ENCODE results near the gene GIMAP7. TPM values are rescaled to one million over a fixed set of nuclear protein-coding genes. Genes with fewer than 3 reads are reported as not detected.

GIMAP7 gene
- total and polyA plus RNA-seq, 2 donors (not counting 1 experiment from before 2014, with no cell fraction given), result 0.16 to 0.30 TPM

DNA sequence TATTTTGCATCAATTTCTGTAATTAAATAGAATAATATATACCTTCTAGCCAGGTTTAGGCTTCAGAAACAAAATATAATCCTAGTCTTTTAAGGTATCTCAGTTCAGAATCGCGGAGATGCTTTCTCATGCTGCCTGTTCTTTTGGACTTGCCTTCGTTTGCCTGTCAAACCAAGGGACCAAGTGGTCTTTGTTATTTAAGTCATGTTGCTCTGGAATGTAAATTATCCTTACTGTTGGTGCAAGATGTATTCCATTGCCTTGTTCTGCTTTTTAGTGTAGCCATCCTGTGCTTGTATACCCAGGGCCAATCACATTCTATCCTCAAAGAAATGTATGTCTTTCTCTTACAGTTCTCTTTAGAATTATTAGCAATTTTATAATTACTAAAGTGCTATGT, 51.5 kb downstream of the GIMAP7 start:
- Mint-ChIP-seq H3K4me1 (no peaks in the 10 kb centered on the region), H3K4me3 (no peak overlapping the region)
- CTCF ChIA-PET, result no interaction called here

DNA sequence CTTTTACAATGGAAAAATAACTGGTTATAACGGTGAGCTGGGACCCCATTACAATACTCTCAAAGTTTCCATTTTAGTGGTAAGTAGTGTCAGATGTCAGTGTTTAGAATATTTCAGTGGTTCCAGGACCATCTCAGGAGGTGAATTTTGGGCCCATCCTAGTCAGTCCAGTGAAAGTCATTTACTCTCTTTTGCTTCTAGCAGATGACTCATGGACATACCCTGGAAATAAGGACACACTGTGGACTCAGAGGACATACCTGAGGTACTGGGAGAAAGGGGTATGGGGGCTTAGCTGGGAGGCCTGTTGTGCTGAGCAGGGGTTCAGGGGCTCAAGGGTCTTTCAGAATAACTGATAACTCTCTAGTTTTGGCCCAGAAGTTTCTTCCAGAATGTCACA, 51.9 kb downstream of the GIMAP7 start:
- H3K27me3 ChIP-seq (replicated peaks in 1 of 4; ENCODE audit: control extremely low read depth in 1 of 4, control insufficient read depth in 3 of 4, insufficient read depth in 4 of 4, low read length in 3 of 4), result peaks cover 0 to 4% (median 0%) of the 10 kb centered on the region in 4 experiments
- H3K4me1 ChIP-seq (ENCODE audit: control insufficient read depth in 2 of 2, insufficient read depth in 2 of 2, low read length in 2 of 2), result no peaks in the 10 kb centered on the region
- H3K9me3 ChIP-seq (ENCODE audit: control extremely low read depth in 1 of 3, control insufficient read depth in 2 of 3, insufficient read depth in 1 of 3, low read length in 2 of 3), result peaks cover 0 to 2% (median under 1%) of the 10 kb centered on the region in 3 donors
- H2AFZ ChIP-seq (ENCODE audit: insufficient read depth, low read depth, low read length, poor library complexity, severe bottlenecking), result no peak overlapping the region
- H3K36me3 ChIP-seq (replicated peaks in 1 of 2; ENCODE audit: control extremely low read depth in 1 of 2, control insufficient read depth in 1 of 2, extremely low read depth in 1 of 2, insufficient read depth in 2 of 2, low read length in 1 of 2), result no peaks in the 10 kb centered on the region
- no peak overlapping the region for H3K9ac ChIP-seq (ENCODE audit: low read length)
- no peaks in the 10 kb centered on the region for H3K79me2 ChIP-seq (ENCODE audit: control insufficient read depth, insufficient read depth, low read length)
- TF ChIP-seq, protein P1, sequence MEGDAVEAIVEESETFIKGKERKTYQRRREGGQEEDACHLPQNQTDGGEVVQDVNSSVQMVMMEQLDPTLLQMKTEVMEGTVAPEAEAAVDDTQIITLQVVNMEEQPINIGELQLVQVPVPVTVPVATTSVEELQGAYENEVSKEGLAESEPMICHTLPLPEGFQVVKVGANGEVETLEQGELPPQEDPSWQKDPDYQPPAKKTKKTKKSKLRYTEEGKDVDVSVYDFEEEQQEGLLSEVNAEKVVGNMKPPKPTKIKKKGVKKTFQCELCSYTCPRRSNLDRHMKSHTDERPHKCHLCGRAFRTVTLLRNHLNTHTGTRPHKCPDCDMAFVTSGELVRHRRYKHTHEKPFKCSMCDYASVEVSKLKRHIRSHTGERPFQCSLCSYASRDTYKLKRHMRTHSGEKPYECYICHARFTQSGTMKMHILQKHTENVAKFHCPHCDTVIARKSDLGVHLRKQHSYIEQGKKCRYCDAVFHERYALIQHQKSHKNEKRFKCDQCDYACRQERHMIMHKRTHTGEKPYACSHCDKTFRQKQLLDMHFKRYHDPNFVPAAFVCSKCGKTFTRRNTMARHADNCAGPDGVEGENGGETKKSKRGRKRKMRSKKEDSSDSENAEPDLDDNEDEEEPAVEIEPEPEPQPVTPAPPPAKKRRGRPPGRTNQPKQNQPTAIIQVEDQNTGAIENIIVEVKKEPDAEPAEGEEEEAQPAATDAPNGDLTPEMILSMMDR (IDR thresholded peaks at IDR 0.05), result no peak
- no peak for TF ChIP-seq EZH2 (IDR thresholded peaks at IDR 0.05; ENCODE audit: borderline replicate concordance, insufficient read depth, low read depth, low read length, poor library complexity, severe bottlenecking)
- ATAC-seq (ENCODE audit: low read depth) (no peak), DNase-seq (no peak)
- Mint-ChIP-seq H3K27me3 (peaks cover 12% of the 10 kb centered on the region), H3K4me1 (no peaks in the 10 kb centered on the region), H3K4me3 (no peak overlapping the region), H3K9me3 (ENCODE audit: insufficient read depth) (peaks cover 4% of the 10 kb centered on the region), H3K27ac (no peak overlapping the region)
- H3K4me2 ChIP-seq (replicated peaks; ENCODE audit: low read depth, low read length, poor library complexity, severe bottlenecking), result no peak overlapping the region
- no peaks in the 10 kb centered on the region for H4K20me1 ChIP-seq (ENCODE audit: control insufficient read depth, insufficient read depth, low read length, poor library complexity, severe bottlenecking)
- intact Hi-C loops (cut with micrococcal nuclease), result no loop called here
- H3K4me3 ChIP-seq (ENCODE audit: control extremely low read depth in 1 of 5, extremely low read depth in 1 of 5, insufficient read depth in 1 of 5, low read depth in 2 of 5, low read length in 4 of 5), result no peak overlapping the region
- ChIA-PET CTCF (no interaction called here), POLR2A (no interaction called here)
- WGBS (ENCODE audit: insufficient coverage), result no CpG with 5 or more reads among the region's 1 CpG
- H3K27ac ChIP-seq (ENCODE audit: low read length in 2 of 2), result no peak overlapping the region

More for the DNA sequence above, 51.5 kb downstream of the GIMAP7 start:
- DNase-seq (no peak), ATAC-seq (ENCODE audit: low read depth) (no peak)
- no peak overlapping the region for H3K27ac ChIP-seq (ENCODE audit: low read length in 2 of 2)
- no peak overlapping the region for H3K4me2 ChIP-seq (replicated peaks; ENCODE audit: low read depth, low read length, poor library complexity, severe bottlenecking)
- intact Hi-C loops (cut with micrococcal nuclease), result no loop called here
- no peak overlapping the region for H2AFZ ChIP-seq (ENCODE audit: insufficient read depth, low read depth, low read length, poor library complexity, severe bottlenecking)
- no peak overlapping the region for H3K9ac ChIP-seq (ENCODE audit: low read length)
- peaks cover 3 to 5% (median 3%) of the 10 kb centered on the region in 3 donors for H3K9me3 ChIP-seq (ENCODE audit: control extremely low read depth in 1 of 3, control insufficient read depth in 2 of 3, insufficient read depth in 1 of 3, low read length in 2 of 3)
- H3K4me1 ChIP-seq (ENCODE audit: control insufficient read depth in 2 of 2, insufficient read depth in 2 of 2, low read length in 2 of 2), result no peaks in the 10 kb centered on the region
- no peak overlapping the region for H3K27ac Mint-ChIP-seq
- peaks cover 4% of the 10 kb centered on the region for H3K9me3 Mint-ChIP-seq (ENCODE audit: insufficient read depth)
- peaks cover 12% of the 10 kb centered on the region for H3K27me3 Mint-ChIP-seq
- POLR2A ChIA-PET, result no interaction called here
- TF ChIP-seq, protein P1 (IDR thresholded peaks at IDR 0.05), result no peak
- no peak for TF ChIP-seq EZH2 (IDR thresholded peaks at IDR 0.05; ENCODE audit: borderline replicate concordance, insufficient read depth, low read depth, low read length, poor library complexity, severe bottlenecking)
- H3K27me3 ChIP-seq (replicated peaks in 1 of 4; ENCODE audit: control extremely low read depth in 1 of 4, control insufficient read depth in 3 of 4, insufficient read depth in 4 of 4, low read length in 3 of 4), result peaks cover 0 to 4% (median 0%) of the 10 kb centered on the region in 4 experiments
- H4K20me1 ChIP-seq (ENCODE audit: control insufficient read depth, insufficient read depth, low read length, poor library complexity, severe bottlenecking), result no peaks in the 10 kb centered on the region
- WGBS (ENCODE audit: insufficient coverage), result 92% methylated on average over 3 of the region's 3 CpGs
- no peaks in the 10 kb centered on the region for H3K79me2 ChIP-seq (ENCODE audit: control insufficient read depth, insufficient read depth, low read length)
- H3K4me3 ChIP-seq (ENCODE audit: control extremely low read depth in 1 of 5, extremely low read depth in 1 of 5, insufficient read depth in 1 of 5, low read depth in 2 of 5, low read length in 4 of 5), result no peak overlapping the region
- no peaks in the 10 kb centered on the region for H3K36me3 ChIP-seq (replicated peaks in 1 of 2; ENCODE audit: control extremely low read depth in 1 of 2, control insufficient read depth in 1 of 2, extremely low read depth in 1 of 2, insufficient read depth in 2 of 2, low read length in 1 of 2)
